ENCODE results near the gene UHRF1. TPM values are rescaled to one million over a fixed set of nuclear protein-coding genes. Genes with fewer than 3 reads are reported as not detected.

Gene UHRF1
- total RNA-seq, 1 donor = 34.1 TPM

DNA sequence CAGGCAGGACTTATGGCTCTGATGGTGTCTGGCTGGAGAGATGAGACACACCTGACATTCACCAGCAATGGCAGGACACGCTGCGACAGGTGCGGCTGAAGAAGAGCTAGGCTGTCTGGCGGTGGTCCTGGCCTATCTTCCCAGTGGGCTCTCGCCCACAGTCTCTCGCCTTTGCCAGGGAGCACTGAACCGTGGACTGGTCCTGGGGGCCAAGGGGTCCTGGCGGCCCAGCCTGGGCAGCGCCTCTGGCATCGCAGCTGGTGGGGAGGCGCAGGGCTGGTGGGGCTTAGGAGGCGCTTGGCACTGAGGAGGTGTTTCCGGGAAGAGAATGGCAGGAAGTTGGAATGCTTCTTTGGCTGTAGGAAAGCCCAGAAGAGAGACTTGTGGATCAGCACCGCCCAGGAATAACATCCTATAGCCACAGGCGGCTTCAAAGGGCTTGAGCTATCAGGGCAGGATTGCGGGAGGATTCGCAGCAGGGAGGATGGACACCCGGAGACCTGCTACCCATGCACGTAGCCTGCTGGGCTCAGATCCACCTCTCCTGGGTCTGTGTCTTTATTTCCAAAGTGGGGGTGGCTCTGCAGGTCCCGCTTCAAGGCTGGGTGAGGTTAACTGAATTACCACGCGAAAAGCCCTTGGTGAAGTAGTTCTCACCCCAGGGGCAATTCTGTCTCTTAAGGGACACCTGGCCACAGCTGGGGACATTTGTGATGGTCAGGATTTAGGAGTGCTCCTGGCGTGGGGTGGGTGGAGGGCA, 74.2 kb downstream of the UHRF1 start:
- no peak for DNase-seq (ENCODE audit: low read depth)
- no peak overlapping the region for H3K4me3 ChIP-seq (ENCODE audit: low read depth, low read length)
- TF ChIP-seq, protein P1, sequence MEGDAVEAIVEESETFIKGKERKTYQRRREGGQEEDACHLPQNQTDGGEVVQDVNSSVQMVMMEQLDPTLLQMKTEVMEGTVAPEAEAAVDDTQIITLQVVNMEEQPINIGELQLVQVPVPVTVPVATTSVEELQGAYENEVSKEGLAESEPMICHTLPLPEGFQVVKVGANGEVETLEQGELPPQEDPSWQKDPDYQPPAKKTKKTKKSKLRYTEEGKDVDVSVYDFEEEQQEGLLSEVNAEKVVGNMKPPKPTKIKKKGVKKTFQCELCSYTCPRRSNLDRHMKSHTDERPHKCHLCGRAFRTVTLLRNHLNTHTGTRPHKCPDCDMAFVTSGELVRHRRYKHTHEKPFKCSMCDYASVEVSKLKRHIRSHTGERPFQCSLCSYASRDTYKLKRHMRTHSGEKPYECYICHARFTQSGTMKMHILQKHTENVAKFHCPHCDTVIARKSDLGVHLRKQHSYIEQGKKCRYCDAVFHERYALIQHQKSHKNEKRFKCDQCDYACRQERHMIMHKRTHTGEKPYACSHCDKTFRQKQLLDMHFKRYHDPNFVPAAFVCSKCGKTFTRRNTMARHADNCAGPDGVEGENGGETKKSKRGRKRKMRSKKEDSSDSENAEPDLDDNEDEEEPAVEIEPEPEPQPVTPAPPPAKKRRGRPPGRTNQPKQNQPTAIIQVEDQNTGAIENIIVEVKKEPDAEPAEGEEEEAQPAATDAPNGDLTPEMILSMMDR (IDR thresholded peaks at IDR 0.05; ENCODE audit: insufficient read depth, low read depth, low read length) = no peak

DNA sequence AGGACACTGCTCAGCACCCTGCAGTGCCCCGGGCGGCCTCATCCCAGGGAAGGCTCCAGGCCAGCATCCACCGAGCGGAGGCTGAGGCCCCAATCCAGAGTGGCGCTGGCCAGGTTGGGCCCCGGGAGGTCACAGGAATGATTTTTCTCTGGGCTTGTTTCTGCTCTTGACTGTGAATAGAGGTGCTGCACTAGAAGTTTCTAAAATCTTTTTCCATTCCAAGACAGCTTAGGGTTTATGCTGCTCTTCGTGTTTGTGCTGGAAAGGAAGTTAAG, 74.7 kb downstream of the UHRF1 start:
- TF ChIP-seq, protein P1 (IDR thresholded peaks at IDR 0.05; ENCODE audit: insufficient read depth, low read depth, low read length) = no peak
- H3K4me3 ChIP-seq (ENCODE audit: low read depth, low read length) = no peak overlapping the region
- no peak for DNase-seq (ENCODE audit: low read depth)

DNA sequence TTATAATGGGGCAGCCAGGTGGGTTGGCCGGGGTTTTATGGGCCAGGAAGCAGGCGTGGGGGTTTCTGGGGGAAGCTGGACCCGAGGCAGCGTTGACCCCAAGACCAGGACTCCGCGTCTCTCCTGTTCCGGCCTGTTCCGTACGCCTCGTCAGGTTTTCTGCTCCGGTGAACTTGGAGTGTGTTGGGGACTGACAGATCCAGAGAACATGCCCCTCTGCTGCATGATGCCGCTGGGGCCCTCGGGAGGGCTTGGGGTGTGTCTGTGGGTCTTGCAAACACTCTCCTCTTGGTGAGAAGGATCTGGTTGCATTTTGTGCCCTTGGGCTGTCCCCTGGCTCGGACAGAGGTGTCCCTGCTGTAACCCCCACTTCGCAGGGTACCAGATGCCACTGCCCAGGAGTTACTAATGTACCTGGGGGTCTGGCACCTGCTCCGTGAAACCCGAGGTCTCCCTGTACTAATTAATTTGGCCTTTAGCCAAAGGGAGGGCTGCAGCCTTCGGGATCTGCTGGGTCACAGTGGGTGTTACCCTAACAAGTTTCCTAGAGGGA, 75.2 kb downstream of the UHRF1 start:
- no peak for DNase-seq (ENCODE audit: low read depth)
- TF ChIP-seq, protein P1 (IDR thresholded peaks at IDR 0.05; ENCODE audit: insufficient read depth, low read depth, low read length) = no peak
- H3K4me3 ChIP-seq (ENCODE audit: low read depth, low read length) = no peak overlapping the region

DNA sequence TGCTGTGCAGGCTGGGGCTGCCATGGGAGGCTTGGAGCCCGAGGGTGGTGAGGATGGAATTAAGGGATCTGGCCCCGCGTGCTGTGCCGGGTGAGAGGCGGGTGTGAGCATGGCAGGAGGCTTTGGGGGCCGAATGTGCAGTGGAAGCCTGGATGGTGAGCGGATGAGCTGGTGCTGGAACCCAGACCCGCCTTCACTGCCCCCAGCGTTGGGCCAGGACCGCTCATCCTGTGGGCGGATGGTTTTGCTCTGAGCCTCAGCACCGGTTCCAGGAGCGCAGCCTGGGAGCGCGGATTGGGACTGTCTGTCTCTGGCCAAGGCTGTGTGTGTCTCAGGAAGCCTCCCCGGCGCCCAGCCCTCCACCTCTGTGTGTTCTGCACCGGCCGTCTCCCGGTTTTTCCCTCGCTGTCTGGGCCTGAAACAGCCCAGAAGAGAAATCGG, 76.3 kb downstream of the UHRF1 start:
- no peak for DNase-seq (ENCODE audit: low read depth)
- TF ChIP-seq, protein P1 (IDR thresholded peaks at IDR 0.05; ENCODE audit: insufficient read depth, low read depth, low read length) = no peak
- H3K4me3 ChIP-seq (ENCODE audit: low read depth, low read length) = no peak overlapping the region

DNA sequence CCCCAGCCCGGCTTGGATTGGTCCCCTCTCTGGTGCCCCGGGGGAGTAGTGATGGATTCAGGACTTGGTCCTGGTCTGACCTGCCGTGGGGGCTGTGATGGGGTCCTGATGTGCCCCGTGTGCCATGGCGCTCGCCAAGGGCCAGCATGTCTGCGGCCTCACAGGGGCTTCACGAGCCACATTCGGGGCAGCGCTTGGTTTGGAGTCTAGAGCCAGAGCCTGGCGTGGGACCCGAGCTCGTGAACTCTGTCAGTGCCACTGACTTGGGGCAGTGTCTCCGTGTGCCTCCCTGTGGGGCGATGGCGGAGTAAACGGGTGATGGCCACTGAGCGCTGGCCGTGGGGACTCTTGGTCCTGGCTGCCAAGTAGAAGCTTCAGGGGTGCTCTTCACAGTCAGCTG, 76.8 kb downstream of the UHRF1 start:
- TF ChIP-seq, protein P1 (IDR thresholded peaks at IDR 0.05; ENCODE audit: insufficient read depth, low read depth, low read length) = no peak

DNA sequence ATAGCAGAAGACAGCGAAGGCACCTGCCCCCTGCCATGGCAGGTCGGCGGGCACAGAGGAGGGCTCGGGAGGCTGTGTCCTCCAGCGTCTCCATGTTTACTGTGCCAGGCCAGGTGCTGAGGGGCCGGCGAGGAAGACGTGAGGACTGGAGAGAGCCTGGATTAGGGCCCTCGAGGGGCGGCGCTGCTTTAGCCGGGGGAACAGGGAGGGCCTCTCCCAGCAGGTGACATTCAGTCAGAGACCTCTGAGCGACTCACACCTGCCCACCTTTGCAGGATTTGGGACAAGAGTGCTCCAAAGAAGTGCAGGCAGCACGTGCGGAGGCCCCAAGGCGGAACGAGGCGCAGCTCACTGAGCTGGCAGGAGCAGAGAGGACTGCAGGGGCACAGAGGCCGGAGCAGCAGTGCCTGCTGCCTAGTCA, 77.2 kb downstream of the UHRF1 start:
- no peak overlapping the region for H3K4me3 ChIP-seq (ENCODE audit: low read depth, low read length)
- TF ChIP-seq, protein P1 (IDR thresholded peaks at IDR 0.05; ENCODE audit: insufficient read depth, low read depth, low read length) = no peak
- no peak for DNase-seq (ENCODE audit: low read depth)

More for the DNA sequence above, 76.8 kb downstream of the UHRF1 start:
- DNase-seq (ENCODE audit: low read depth) = no peak
- no peak overlapping the region for H3K4me3 ChIP-seq (ENCODE audit: low read depth, low read length)

All from fibroblast of villous mesenchyme (primary cell).